KMS-11 (cell line): ENCODE results near the gene MMGT1.

Experiments
- H2AFZ ChIP-seq: fragments of 200-600 bp; sonication (generic); 2 replicates; pipeline ENCODE4 v1.6.1; 2016; ENCODE audit warnings: antibody characterized with exemption, mixed run types, low read depth
- H3K27ac ChIP-seq: fragments of 200-600 bp; sonication (generic); 2 replicates; pipeline ENCODE4 v1.6.1; 2016; ENCODE audit warnings: mild to moderate bottlenecking, mixed run types
- H3K27me3 ChIP-seq: fragments of 200-600 bp; sonication (generic); 2 replicates; pipeline ENCODE4 v1.6.1; 2017; ENCODE audit warnings: mild to moderate bottlenecking, low read depth, mixed run types, moderate library complexity; ENCODE audit not compliant: insufficient read depth
- H3K36me3 ChIP-seq: fragments of 200-600 bp; sonication (generic); 2 replicates; pipeline ENCODE4 v1.6.1; 2017; ENCODE audit warnings: mild to moderate bottlenecking, mixed run types; ENCODE audit not compliant: insufficient read depth
- H3K4me1 ChIP-seq: fragments of 200-600 bp; sonication (generic); 2 replicates; pipeline ENCODE4 v1.6.1; 2016; ENCODE audit warnings: mild to moderate bottlenecking, low read depth, mixed run types; ENCODE audit not compliant: poor library complexity, severe bottlenecking
- H3K4me2 ChIP-seq: fragments of 200-600 bp; sonication (generic); 2 replicates; pipeline ENCODE4 v1.7.0; 2016; ENCODE audit warnings: mild to moderate bottlenecking, mixed run types
- H3K4me3 ChIP-seq: fragments of 200-600 bp; sonication (generic); IDR thresholded peaks from 2 replicates; pipeline ENCODE4 v1.6.1; 2017; ENCODE audit warnings: low read depth, low read length, mixed read lengths; ENCODE audit not compliant: insufficient read depth
- H3K79me2 ChIP-seq: fragments of 200-600 bp; sonication (generic); 2 replicates; pipeline ENCODE4 v1.6.1; 2016; ENCODE audit warnings: low read depth, mixed run types; ENCODE audit not compliant: insufficient read depth
- H3K9ac ChIP-seq: fragments of 200-600 bp; sonication (generic); 2 replicates; pipeline ENCODE4 v1.6.1; 2016; ENCODE audit warnings: mild to moderate bottlenecking, mixed run types
- H4K20me1 ChIP-seq: fragments of 200-600 bp; sonication (generic); 2 replicates; pipeline ENCODE4 v1.6.1; 2016; ENCODE audit warnings: mild to moderate bottlenecking, mixed run types; ENCODE audit not compliant: insufficient read depth
- TF ChIP-seq, protein P1 (sequence below): fragments of 200-600 bp; sonication (generic); conservative IDR thresholded peaks from 2 replicates; pipeline ENCODE4 v1.6.1; 2017; ENCODE audit warnings: low read depth, mild to moderate bottlenecking, antibody characterized with exemption, low read length, moderate library complexity, mixed read lengths

Gene MMGT1

DNA sequence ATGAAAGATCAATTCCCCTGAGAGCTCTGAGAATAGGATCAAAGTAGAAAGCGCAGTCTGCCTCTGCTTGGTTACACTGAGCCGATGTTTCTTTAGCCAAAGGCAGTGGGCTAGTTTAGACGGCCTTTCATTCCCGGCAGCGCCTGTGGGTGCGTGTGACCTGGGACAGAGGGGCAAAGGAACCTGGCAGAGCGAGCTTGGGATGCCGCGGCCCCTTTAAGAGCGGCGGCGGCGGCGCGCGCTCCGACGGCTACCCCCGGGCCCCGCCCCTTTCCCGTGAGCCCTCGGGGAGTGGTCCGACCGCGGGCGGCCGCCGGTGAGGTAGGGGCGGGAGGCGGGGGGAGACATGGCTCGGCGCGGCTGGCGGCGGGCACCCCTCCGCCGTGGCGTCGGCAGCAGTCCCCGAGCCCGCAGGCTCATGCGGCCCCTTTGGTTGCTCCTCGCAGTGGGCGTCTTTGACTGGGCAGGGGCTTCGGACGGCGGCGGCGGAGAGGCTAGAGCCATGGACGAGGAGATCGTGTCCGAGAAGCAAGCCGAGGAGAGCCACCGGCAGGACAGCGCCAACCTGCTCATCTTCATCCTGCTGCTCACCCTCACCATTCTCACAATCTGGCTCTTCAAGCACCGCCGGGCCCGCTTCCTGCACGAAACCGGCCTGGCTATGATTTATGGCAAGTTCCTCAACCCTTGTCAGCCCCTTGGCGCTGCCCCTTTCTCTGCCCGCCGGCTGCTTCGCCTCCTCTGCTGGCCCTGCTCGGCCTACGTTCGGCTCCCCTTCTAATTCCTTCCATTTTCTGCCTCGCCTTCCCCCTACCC is 11.6 kb upstream of the MMGT1 start, which contains the start of gene SLC9A6:
Gene SLC9A6, plus strand, starts transcription at position 279 of the 816 bp plus-strand sequence. Its CDS starts 224 bp downstream, at position 503.
- no peaks in the 10 kb centered on the region for H3K36me3 ChIP-seq
- H3K4me3 ChIP-seq: no peak within 1 kb of the TSS
- H3K79me2 ChIP-seq: no peaks in the 10 kb centered on the region
- H3K4me1 ChIP-seq: peaks cover 9% of the 10 kb centered on the region
- H3K9ac ChIP-seq: peak within 1 kb of the TSS; percentile 43; the same call in 1 of the 2 replicates
- H2AFZ ChIP-seq: peak within 1 kb of the TSS; percentile 90
- H3K27ac ChIP-seq: no peak within 1 kb of the TSS
- no peaks in the 10 kb centered on the region for H3K27me3 ChIP-seq
- peak within 1 kb of the TSS; percentile 63 for H3K4me2 ChIP-seq
- TF ChIP-seq, protein P1, sequence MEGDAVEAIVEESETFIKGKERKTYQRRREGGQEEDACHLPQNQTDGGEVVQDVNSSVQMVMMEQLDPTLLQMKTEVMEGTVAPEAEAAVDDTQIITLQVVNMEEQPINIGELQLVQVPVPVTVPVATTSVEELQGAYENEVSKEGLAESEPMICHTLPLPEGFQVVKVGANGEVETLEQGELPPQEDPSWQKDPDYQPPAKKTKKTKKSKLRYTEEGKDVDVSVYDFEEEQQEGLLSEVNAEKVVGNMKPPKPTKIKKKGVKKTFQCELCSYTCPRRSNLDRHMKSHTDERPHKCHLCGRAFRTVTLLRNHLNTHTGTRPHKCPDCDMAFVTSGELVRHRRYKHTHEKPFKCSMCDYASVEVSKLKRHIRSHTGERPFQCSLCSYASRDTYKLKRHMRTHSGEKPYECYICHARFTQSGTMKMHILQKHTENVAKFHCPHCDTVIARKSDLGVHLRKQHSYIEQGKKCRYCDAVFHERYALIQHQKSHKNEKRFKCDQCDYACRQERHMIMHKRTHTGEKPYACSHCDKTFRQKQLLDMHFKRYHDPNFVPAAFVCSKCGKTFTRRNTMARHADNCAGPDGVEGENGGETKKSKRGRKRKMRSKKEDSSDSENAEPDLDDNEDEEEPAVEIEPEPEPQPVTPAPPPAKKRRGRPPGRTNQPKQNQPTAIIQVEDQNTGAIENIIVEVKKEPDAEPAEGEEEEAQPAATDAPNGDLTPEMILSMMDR: no peak
- H4K20me1 ChIP-seq: no peaks in the 10 kb centered on the region

DNA sequence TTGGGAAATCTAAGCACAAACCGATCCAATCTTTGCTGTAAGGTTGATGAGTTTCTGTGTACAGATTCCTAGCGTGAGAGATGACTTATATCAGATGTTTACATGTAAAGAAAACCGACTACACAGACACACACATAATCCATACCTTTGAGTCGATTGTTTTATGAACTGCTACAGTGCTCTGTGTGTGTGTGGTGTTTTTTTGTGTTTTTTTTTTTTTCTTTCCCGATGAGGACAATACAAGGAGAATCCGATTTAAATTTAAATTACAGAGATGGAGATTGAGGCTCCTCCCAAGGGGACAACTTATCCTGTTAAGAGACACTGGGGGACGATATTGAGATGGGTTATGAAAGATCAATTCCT is 11.0 kb upstream of the MMGT1 start:
- Histone ChIP-seq H3K79me2 (no peaks in the 10 kb centered on the region), H3K9ac (peak overlapping the region; percentile 43; the same call in 1 of the 2 replicates), H4K20me1 (no peaks in the 10 kb centered on the region), H3K4me1 (peaks cover 9% of the 10 kb centered on the region), H3K27ac (no peak overlapping the region), H2AFZ (peak overlapping the region; percentile 90), H3K27me3 (no peaks in the 10 kb centered on the region), H3K4me2 (peak overlapping the region; percentile 50), H3K36me3 (no peaks in the 10 kb centered on the region), H3K4me3 (no peak overlapping the region)
- TF ChIP-seq, protein P1: no peak

DNA sequence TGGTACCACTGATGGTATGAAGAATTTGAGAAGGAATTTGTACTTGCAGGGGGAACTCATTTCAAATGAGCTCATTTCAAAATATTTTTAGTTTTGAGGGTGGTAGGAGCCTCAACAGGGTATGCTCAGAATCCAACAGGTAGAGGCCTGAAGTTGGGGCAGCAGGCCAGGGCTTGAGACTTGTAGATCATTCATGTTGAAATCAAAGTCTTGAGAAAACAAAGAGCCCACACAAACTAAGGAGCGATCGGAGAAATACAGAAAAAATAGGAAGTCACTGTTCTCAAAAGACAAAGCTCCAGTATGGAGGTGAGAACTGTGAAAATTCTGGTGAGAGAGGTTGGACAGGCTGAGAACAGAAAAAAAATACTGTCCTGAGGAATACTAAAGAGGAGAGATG is 10.5 kb upstream of the MMGT1 start:
- H3K27ac ChIP-seq: no peak overlapping the region
- no peak overlapping the region for H3K4me3 ChIP-seq
- H2AFZ ChIP-seq: peak overlapping the region; percentile 90
- peaks cover 9% of the 10 kb centered on the region for H3K4me1 ChIP-seq
- H3K36me3 ChIP-seq: no peaks in the 10 kb centered on the region
- H3K27me3 ChIP-seq: no peaks in the 10 kb centered on the region
- TF ChIP-seq, protein P1: no peak
- H3K79me2 ChIP-seq: no peaks in the 10 kb centered on the region
- peak overlapping the region; percentile 50 for H3K4me2 ChIP-seq
- no peak overlapping the region for H3K9ac ChIP-seq
- H4K20me1 ChIP-seq: no peaks in the 10 kb centered on the region

DNA sequence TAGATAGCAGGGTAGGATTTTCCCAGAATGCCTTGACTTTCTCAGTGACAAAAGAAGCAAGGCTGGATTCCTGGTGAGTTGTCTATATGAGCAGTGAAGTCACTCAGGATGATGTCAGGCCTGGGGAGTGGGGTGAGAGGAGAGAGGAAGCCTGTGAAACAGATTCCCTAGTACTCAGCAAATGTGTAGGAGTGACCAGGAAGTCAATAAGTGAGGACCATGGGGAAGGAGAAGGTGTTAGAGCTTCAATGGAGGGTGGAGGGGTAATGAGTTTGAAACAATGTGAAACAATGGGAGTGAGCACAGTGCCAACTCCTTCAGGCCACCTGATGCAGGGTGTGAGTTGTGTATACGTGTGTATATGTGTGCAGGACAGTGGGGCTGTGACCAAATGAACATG is 9.1 kb upstream of the MMGT1 start:
- Histone ChIP-seq H3K9ac (no peak overlapping the region), H3K4me1 (peaks cover 9% of the 10 kb centered on the region), H3K79me2 (no peaks in the 10 kb centered on the region), H2AFZ (no peak overlapping the region), H4K20me1 (no peaks in the 10 kb centered on the region), H3K4me3 (no peak overlapping the region), H3K27ac (no peak overlapping the region), H3K4me2 (no peak overlapping the region), H3K36me3 (no peaks in the 10 kb centered on the region), H3K27me3 (no peaks in the 10 kb centered on the region)
- TF ChIP-seq, protein P1: no peak
